GM18519 (cell line): Measurements from ENCODE around the gene GLRX.
"Not testable (repeated sequence)": the region's sequence is repeated elsewhere in the genome, so short reads cannot be mapped to it uniquely, and the experiment has no call there.

Source experiments
- ATAC-seq: cut with Tn5 transposase; IDR thresholded peaks from one replicate; pipeline ENCODE4 v1.9.1; 2021; ENCODE audit warnings: mild to moderate bottlenecking, moderate library complexity; ENCODE audit not compliant: unreplicated experiment, low FRiP score

Gene GLRX

DNA sequence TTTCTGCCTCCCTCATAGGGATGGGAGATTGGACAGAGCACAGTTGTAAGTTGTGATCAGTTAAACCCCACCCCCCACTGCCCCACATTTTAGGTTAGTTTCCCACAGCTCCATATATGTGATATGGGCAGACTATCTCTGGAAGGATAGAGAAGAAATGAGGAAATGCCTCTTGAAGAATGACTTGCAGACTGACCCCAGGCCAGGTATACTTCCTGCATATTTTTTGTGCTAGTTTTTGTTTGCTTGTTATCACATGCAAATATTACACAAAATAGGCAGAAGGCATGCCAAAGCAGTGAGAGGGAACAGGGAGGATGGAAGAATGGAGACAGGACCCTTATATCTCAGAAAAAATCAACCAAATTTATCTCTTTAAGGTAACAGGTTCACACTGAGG lies 10.1 kb upstream of the GLRX start:
- no peak for ATAC-seq

DNA sequence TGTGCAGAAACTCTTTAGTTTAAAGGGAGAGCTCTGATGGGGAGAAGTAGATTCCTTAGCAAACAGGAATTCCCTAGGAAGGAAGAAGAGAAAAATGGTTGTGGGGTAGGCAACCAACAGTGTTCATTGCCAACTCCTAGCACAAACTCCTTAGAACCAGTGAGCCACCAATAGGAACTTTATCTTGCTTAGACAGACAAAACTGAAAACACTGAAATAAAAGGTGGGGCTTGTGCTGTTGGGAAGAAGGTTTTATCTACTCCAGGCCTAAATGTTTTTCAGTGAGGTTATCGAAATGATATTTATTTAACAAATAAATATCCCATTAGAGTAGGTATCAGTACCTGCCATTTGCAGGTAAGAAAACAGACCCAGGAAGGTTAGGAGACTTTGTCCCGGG lies 7.7 kb upstream of the GLRX start:
- ATAC-seq, result no peak

DNA sequence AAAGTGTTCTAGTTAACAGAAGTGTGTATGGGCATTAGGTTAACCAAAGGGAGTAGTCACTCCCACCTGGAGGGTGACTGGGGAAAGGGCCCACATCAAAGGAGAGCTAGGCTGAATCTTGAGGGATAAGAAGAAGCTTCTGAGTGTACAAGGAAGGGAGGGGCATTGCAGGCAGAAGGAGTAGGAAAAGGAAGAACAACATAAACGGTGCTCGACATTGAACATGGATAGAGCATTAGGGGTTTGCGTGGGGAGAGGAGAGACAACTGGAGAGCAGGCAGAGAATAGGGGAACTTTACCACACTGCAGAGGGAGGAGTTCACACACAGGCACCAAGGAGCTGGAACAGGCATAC lies 5.3 kb upstream of the GLRX start:
- ATAC-seq, result no peak

DNA sequence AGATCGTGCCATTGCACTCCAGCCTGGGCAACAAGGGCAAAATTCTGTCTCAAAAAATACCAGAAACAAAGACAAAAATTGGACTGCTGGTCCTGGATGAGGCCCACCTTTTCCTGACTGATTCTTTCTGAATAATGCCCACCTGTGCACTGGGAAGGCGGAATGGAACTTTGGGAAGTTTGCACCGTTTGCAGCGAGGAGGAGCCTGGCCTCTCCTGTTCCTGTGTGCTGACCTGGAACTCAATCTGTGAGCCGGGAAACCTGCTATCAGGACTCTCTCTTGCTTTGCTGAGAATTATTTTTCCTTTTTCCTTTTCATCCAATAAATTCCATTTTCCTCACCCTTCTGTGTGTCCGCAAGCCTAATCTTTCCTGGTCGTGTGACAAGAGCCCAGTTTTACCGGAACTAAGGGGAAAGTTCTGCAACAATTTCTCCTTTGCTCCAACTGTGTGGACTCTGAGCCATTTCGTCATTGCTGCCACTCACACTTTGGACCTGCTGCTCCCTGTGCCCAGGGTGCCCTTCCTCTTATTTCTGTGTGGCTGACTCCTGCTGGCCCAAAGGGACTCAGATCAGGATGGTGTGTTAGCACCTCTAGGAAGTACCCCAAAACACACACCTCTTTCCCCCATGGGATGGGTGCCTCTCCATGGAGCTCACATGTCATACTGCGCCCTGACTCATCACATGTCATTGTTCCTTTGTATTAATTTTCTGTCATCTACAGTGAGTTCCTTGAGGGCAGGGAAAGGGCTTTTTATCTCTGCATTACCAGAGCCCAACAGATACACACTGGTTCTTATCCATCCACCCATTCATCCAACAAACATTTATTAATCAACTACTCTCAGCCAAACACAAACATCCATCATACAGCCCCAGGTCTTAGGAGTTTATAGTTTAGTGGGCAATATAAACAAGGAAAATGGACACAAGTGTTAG lies 4.7 kb upstream of the GLRX start:
- ATAC-seq, result no peak

DNA sequence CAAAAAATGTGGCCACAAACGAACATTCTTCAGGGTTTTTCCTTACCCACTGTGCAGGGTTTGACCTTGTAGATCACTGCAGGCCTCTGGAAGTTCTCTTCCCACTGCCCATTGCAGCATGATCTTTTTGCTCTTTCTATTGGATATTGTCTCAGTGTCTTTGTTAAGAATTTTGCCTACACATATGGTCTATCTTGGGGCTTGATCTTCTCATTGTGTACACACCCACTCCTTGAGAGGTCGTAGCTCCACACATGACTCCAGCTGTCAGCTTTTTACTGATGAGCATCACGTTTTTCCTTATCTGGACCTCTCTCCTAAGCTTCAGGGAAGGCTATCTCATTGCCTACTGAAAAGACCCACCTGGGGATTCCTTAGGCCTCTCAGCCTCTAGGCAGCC lies 3.0 kb upstream of the GLRX start:
- no peak for ATAC-seq

DNA sequence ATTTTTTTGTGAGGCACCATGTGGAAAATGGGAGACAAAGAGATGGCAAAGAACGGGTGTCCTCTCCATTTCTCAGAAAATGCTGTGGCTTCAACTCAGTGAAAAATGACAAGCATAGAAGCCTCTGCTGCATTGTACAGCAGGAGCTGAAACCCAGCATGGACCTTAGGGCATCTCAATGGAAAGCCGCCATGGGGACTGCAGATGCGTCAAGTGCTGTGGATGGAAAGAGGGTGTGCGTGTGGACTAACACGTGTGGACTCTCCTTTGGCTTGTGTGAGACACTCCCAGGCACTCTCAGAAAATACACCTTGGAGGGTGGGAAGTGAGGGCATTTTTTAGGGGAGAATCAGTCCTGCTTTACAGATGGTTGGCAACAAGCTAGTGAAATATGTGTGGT lies 2.2 kb upstream of the GLRX start:
- ATAC-seq, result no peak

DNA sequence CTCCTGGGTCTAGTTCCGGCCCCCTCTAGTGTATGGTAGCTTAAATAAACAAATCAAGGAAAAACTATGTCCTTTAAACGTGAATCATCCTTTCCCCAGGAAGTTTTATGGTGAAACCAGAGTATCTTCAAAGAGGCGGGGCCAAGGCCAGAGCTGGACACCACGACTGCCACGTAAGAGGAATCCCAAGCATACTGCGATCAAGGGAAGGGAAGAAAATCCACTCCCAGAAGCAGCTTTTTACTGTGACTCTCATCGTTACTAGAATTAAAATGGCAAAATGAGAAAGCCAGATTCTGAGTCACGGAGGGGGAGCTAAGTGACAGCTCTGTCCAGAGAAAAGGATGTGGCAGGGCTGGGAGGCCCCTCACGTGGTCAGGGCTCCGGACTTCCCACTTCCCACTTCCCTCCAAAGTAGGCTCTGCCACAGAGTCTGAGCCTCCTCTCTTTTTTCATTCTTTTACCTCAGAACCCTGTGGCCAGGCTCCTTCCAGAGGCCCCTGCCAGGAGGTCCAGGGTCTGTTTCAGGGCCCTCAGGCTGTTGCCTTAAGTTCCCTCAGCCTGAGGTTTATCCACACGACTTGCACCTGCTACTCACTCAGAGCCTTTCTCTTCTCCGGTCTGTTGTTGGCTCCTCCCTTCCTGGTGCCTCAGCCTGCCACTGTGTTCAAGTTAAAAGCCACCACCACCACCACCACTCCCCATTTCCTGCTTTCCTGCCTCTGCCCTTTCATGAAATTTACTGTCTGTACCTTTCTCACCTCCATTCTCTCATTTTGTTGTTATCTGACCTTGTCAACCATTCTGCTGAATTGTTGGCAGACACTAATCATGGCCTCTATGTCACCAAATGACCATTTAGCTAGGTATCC lies 1.4 kb upstream of the GLRX start:
- ATAC-seq, result peak; percentile 41

DNA sequence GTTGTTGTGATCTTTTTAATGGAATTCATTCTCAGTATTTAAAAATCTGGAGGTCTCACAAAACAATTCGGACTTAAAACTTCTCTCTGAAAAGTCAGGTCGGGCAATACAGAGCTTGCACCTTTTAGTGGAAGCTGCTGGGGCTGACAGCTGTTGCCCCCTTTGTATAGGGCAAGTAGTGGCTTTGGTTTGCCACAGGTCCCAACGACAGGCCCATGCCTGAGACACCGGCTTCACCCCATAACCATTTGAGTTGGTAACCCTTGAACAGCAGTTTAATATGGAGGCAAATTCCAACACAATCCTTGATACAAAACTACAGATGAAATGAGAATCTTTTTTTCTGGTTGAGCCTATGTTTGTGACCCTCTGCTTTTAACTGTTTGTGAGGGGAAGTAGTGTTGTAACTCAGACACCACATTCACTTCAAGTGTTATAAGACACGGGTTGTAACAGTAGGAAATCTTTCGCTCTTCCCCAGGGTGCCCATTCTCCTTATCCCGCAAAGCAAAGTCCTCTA lies 752 bp upstream of the GLRX start:
- no peak for ATAC-seq

DNA sequence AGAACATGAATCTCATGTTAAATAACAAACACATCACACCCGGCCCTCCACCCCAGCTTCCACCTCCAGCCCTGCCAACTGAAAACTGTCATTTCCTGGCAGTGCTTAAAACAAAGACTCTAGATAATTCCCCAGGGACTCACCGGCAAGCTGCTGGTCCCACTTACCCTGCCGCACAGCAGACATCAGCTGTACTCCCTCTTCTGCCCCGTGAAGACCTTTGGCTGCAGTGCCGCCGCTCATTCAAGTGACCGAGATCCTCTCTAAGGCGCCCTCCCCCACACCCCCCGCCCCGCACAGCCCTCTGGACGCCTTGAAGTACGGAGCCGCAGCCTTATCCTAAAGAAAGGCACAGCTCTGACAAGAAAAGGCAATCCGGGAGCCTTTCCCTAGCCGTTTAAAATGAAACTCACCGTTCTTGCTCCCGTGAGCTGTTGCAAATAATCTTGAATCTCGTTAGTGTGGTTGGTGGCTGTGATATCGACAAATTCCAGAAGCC lies 434 bp downstream of the GLRX start:
- ATAC-seq, result peak; percentile 28

DNA sequence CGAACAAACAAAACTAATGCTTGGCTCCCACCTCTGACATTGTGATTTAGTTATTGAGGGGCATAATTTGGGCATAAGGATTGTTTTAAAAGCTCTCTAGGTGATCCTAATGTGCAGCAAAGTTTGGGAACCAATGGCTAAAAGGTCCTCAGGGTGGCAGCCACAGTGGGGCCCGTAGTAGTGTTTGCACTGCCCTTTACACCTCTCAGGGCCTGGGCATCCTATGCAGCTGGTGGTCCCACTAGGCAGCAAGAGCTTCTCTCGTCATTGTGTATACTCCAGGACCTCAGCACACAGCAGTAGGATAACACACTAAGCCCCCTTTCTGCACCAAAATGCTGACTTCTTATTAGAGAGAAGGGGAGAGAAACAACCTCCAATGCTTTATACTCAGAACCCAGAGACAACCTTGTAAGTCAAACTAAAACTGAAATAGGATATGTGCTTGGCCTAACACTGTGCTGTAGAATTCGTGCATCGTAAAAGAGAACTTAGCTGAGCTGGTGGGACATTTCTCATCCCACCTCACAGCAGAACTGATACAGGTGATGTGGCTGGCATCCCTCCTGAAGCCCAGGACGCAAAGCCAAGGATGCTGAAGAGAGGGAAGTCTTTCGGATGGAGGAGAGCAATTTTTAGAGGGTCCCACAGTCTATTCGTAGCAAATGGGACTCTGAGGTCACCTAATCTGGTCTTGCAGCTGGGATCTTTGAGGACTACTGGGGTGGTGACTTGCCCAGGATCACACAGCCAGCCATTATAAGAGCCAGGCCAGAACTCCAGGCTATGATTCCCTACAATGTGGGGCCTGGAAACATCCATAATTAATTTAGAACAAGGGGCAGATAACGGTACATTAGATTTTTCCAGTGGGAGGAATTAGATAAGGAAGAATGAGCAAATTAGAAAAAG lies 1.2 kb downstream of the GLRX start:
- ATAC-seq, result peak; percentile 31

DNA sequence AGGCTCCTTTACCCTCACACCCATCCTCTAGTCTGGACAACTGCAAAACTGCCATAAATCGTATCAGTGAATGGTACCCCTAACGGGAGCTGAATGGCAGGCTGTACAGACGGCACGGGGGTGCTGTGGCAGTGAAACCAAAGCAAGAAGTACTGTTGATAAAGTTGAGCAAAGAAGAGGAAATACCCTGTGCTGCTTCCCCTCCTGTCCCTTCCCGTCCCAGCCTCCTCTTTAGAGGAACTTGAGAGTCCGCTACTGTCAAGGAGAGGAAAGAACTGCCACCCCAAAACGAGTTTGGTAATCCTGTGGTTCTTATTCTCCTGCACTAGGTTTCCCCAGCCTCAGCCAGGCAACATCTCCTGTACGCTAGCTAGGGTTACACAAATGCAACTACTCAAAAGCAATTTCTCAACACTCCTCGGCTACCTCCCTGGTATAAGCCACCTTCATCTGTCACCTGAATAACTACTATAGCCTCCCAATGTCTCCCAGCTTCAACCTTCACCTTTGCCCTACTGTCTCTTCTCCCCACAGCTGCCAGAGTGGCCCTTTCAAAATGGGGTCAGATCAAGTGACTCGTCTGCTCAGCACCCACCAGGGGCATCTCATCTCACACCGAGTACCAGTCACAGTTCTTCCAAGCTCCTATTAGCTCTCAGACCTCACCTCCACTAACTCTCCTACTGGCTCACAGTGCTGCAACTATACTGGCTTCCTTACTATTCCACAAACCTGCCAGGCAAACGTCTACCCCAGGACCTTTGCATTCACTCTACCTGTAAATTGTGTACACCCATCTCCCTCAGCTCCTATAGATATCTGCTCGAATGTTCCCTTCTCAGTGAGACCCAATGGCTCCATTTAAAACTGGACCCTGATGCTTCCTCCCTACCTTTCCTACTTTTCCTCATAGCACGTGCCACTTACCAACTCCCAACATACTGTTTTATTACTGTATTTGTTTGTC lies 4.1 kb downstream of the GLRX start:
- ATAC-seq, result no peak

DNA sequence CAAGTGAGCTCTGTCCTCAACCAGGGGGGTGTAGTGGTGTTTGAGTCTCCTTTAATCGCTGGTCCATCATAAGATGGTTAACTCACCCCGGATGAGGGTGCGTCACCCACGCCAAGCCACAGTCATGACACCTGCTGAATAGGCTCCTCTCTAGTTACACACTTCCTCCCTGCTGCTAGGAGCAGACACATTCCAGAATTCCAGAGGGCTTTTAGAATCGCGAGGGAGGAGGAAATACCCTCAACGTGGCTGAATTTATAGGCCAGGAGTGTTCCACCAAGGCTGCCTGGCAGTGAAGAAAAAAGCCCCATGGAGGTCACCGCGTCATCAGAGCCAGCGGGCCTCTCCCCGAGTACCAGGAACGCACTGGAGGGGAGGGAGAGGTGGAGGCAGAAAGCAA lies 5.1 kb downstream of the GLRX start:
- ATAC-seq, result no peak

DNA sequence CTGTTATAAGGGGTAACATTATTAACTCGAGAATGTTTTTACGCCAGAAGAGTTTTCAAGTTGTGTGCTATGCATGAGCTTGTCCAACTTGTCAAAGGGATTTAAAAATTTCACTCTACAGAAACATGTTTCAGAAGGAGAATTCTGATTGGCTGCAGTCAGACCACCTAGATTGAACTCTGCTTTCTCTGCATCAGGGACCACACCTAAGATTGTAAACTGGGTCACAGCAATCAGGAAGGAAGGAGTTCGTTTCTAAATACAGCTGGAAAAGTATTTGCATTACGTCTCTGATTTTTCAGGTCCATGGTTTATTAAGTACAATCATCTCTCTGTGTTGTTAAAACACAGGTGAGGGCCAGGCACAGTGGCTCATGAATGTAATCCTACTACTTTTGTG lies 5.8 kb downstream of the GLRX start:
- ATAC-seq, result no peak

DNA sequence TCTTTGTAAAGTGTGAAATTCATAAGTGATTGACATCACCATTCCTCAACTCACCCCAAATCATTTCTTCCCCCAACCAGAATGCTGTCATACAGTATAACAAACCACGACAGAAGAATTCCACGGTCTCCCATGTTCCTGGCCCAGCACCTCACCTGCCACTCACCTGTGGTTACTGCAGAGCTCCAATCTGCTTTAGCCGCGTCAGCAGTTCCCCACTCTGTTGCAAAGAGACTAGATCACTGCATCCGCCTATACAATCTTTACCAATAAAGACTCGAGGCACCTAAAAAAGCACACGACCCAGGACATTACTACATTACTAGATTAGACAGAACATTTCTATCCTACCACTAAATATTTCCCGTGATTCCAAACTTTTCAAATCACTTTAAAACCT lies 6.2 kb downstream of the GLRX start:
- no peak for ATAC-seq

DNA sequence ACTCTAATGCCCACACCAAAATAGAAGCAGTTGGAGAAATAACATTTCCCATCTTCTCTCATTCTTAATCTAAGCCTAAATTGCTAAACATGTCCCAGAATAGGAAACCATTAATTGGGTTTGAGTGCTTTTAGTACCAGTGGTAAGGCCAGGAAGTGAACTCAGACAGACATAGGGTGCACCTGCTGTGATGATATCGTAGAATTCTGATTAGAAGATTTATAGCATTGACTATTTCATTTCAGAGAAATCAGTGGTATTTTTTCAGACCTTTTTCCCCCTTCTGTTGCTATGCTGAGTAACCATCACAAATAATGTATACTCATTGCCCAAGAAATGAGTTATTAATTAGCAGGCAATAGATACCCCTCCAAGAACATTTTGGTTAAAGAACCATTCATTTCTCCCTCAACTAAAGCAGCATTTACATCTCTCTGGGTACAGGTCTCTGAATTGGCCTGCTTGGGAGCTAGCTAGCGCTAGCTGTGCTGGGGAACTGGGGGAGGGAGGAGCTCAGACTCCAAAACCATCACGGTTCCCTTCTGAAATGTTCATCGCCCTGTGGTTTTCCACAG lies 7.3 kb downstream of the GLRX start:
- ATAC-seq, result no peak

DNA sequence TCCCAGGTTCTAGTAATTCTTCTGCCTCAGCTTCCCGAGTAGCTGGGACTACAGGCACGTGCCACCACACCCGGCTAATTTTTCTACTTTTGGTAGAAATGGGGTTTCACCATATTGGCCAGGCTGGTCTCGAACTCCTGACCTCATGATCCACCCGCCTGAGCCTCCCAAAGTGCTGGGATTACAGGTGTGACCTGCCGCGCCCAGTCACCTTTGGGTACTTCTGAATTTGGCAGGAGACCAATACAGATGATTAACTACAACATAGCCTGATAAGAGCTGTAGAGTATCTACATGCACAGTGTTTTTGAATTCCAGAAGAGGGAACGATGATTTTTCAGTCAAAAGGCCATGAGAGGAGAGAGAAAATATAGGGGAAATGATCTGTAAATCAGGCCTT lies 9.5 kb downstream of the GLRX start:
- not testable (repeated sequence) for ATAC-seq

DNA sequence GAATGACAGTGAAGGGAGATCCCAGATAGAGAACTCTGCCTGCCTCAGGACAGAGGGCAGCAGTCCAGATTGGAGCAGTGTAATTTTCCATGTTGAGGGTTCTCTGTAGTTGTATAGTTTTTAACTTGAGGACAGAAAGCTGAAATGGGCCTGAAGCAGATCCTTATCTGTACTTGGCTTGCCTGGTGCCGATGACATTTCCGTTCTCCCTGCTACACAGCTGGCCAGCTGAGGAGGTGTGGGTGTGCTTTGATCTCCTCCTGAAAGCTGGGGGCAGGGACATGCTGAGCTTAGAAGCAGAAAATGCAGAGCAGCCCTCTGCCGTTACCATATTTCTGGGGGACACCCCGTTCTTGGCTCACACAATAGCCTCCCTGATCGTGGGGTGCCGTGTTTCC lies 10.5 kb downstream of the GLRX start:
- no peak for ATAC-seq

DNA sequence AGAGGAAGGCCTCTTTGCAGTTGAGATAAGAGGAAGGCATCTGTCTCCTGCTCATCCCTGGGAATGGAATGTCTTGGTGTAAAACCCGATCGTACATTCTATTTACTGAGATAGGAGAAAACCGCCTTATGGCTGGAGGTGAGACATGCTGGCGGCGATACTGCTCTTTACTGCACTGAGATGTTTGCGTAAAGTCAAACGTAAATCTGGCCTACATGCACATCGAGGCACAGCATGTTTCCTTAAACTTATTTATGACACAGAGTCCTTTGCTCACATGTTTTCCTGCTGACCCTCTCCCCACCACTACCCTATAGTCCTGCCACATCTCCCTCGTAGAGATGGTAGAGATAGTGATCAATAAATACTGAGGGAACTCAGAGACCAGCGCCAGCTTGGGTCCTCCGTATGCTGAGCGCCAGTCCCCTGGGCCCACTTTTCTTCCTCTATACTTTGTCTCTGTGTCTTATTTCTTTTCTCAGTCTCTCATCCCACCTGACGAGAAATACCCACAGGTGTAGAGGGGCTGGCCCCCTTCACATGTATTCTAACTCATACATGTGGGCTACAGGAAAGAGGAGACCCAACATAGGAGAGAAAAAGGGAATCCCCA lies 11.0 kb downstream of the GLRX start:
- not testable (repeated sequence) for ATAC-seq

DNA sequence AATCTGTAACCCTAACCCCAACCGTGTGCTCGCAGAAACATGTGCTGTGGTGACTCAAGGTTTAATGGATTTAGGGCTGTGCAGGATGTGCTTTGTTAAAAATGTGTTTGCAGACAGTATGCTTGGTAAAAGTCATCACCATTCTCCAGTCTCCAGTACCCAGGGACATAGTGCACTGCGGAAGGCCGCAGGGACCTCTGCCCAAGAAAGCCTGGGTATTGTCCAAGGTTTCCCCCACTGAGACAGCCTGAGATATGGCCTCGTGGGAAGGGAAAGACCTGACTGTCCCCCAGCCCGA lies 11.5 kb downstream of the GLRX start:
- ATAC-seq, result not testable (repeated sequence)
